Measurements from ENCODE around the gene GLP2R.

DNA sequence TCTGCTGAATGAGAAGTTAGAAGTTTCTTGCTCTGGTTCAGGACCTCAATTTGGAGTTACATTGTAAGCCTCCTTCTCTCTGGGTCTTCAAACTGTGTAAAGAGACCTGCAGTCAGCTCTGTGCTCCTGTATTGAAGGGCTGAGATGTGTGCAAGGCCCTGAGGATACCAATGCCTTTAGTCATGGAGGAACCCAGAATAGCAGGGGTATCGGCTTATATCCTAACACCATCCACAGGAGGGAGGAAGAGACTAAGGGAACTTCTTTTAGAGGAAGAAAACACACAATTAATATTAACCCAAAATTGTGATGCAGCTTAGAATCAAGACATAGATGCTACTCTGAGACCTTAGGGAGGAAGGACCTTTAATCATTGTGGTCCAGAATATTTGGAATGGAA, 36.5 kb downstream of the GLP2R start:
- no peak for TF ChIP-seq POLR2AphosphoS5 (IDR thresholded peaks at IDR 0.05; ENCODE audit: low read depth, low read length)
- TF ChIP-seq, protein P1, sequence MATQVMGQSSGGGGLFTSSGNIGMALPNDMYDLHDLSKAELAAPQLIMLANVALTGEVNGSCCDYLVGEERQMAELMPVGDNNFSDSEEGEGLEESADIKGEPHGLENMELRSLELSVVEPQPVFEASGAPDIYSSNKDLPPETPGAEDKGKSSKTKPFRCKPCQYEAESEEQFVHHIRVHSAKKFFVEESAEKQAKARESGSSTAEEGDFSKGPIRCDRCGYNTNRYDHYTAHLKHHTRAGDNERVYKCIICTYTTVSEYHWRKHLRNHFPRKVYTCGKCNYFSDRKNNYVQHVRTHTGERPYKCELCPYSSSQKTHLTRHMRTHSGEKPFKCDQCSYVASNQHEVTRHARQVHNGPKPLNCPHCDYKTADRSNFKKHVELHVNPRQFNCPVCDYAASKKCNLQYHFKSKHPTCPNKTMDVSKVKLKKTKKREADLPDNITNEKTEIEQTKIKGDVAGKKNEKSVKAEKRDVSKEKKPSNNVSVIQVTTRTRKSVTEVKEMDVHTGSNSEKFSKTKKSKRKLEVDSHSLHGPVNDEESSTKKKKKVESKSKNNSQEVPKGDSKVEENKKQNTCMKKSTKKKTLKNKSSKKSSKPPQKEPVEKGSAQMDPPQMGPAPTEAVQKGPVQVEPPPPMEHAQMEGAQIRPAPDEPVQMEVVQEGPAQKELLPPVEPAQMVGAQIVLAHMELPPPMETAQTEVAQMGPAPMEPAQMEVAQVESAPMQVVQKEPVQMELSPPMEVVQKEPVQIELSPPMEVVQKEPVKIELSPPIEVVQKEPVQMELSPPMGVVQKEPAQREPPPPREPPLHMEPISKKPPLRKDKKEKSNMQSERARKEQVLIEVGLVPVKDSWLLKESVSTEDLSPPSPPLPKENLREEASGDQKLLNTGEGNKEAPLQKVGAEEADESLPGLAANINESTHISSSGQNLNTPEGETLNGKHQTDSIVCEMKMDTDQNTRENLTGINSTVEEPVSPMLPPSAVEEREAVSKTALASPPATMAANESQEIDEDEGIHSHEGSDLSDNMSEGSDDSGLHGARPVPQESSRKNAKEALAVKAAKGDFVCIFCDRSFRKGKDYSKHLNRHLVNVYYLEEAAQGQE (IDR thresholded peaks at IDR 0.05; ENCODE audit: insufficient read depth in 1 of 2, low read depth in 2 of 2, low read length in 2 of 2): no peak
- TF ChIP-seq FOXP2 (optimal IDR thresholded peaks at IDR 0.05; ENCODE audit: borderline replicate concordance, extremely low read depth, extremely low read length, insufficient read depth): no peak
- TF ChIP-seq TAF1 (IDR thresholded peaks at IDR 0.05; ENCODE audit: borderline replicate concordance, insufficient read depth, low read length): no peak
- TF ChIP-seq SIN3A (IDR thresholded peaks at IDR 0.05; ENCODE audit: borderline replicate concordance, insufficient read depth, low read length): no peak

Measured in PFSK-1 (cell line).